GM19238 (cell line): Measurements from ENCODE around the gene ROM1.
A peak's percentile ranks its signal among the peaks of the same experiment; 100 is the strongest.

ENCODE experiments used
- DNase-seq: peaks from one replicate; pipeline ENCODE4 v3.0.0; 2011; ENCODE audit warnings: low spot score; ENCODE audit not compliant: insufficient read length

ROM1 gene

GRCh38 chr11:62588966-62589637, 24.0 kb upstream of the ROM1 start:
- no peak for DNase-seq

GRCh38 chr11:62591448-62592145, 21.5 kb upstream of the ROM1 start, which contains the start of gene TUT1:
TSS of gene TUT1 (minus strand) at chr11:62591523. CDS start at chr11:62591485, 38 bp downstream.
- peak; percentile 89 for DNase-seq

- no peak for DNase-seq
These were observed 20.8 kb upstream of the ROM1 start for GRCh38 chr11:62592146-62592815.

- DNase-seq: no peak
These were observed 20.1 kb upstream of the ROM1 start for GRCh38 chr11:62592989-62593421.

GRCh38 chr11:62593434-62594044, 19.5 kb upstream of the ROM1 start:
- no peak for DNase-seq

GRCh38 chr11:62595124-62595523, 17.9 kb upstream of the ROM1 start:
- no peak for DNase-seq

GRCh38 chr11:62599069-62599696, 13.9 kb upstream of the ROM1 start:
- peak; percentile 97 for DNase-seq

- DNase-seq: no peak
These were observed 13.2 kb upstream of the ROM1 start for GRCh38 chr11:62599901-62600300.

GRCh38 chr11:62600367-62601121, 12.5 kb upstream of the ROM1 start:
- no peak for DNase-seq

GRCh38 chr11:62601122-62601371, 12.0 kb upstream of the ROM1 start:
- no peak for DNase-seq

- DNase-seq: peak; percentile 96
These were observed 11.5 kb upstream of the ROM1 start, which contains the start of gene MTA2 for GRCh38 chr11:62601372-62602140. TSS of gene MTA2 (minus strand) at chr11:62601865. CDS start at chr11:62601450, 415 bp downstream.

GRCh38 chr11:62602141-62603071, 10.7 kb upstream of the ROM1 start:
- DNase-seq: no peak

GRCh38 chr11:62603072-62603408, 10.0 kb upstream of the ROM1 start:
- DNase-seq: no peak

GRCh38 chr11:62603776-62604299, 9.2 kb upstream of the ROM1 start:
- no peak for DNase-seq

- DNase-seq: no peak
These were observed 8.5 kb upstream of the ROM1 start for GRCh38 chr11:62604460-62605120.

GRCh38 chr11:62605467-62605866, 7.6 kb upstream of the ROM1 start:
- no peak for DNase-seq

- no peak for DNase-seq
These were observed 7.2 kb upstream of the ROM1 start for GRCh38 chr11:62605902-62606301.

GRCh38 chr11:62607714-62608113, 5.3 kb upstream of the ROM1 start:
- no peak for DNase-seq
